Measurements from ENCODE around the gene WWOX. TPM values are rescaled to one million over a fixed set of nuclear protein-coding genes. Genes with fewer than 3 reads are reported as not detected.

WWOX gene
- total and polyA plus RNA-seq, 2 of the 4 experiments (the other 2 are of a cell fraction), result 2.7 to 5.4 TPM

- WGBS, 2 experiments (ENCODE audit: extremely low coverage in 2 of 2, insufficient read length in 1 of 2), result no CpG with 5 or more reads among the region's 5 CpGs
- Histone ChIP-seq H2BK20ac (ENCODE audit: low read depth, low read length) (no peak overlapping the region), H2AFZ (replicated peaks; ENCODE audit: low read length, poor library complexity) (no peak overlapping the region), H3K36me3 (ENCODE audit: control insufficient read depth, insufficient read depth, low read length) (no peaks in the 10 kb centered on the region), H3K27ac (ENCODE audit: insufficient read depth, low read length) (no peak overlapping the region), H3K9ac (ENCODE audit: low read depth, low read length) (no peak overlapping the region), H3K27me3 (ENCODE audit: control insufficient read depth, insufficient read depth, low read length) (no peaks in the 10 kb centered on the region), H3K18ac (ENCODE audit: low read depth, low read length) (no peak overlapping the region), H2BK120ac (ENCODE audit: low read depth, low read length) (no peak overlapping the region), H2BK15ac (ENCODE audit: low read depth, low read length) (no peak overlapping the region), H2AK9ac (replicated peaks; ENCODE audit: low read depth, low read length, poor library complexity) (no peak overlapping the region), H4K91ac (ENCODE audit: insufficient read depth, low read depth, low read length) (no peak overlapping the region), H3K9me3 (ENCODE audit: control insufficient read depth, insufficient read depth, low read length) (peaks cover 21% of the 10 kb centered on the region), H3K4me2 (ENCODE audit: low read depth, low read length) (no peak overlapping the region), H3K4me1 (ENCODE audit: control insufficient read depth, insufficient read depth, low read length) (no peaks in the 10 kb centered on the region), H3K9me1 (ENCODE audit: insufficient read depth, low read length) (no peaks in the 10 kb centered on the region), H4K8ac (ENCODE audit: low read depth in 2 of 2, low read length in 2 of 2) (no peak overlapping the region), H3K4me3 (ENCODE audit: insufficient read depth, low read depth, low read length) (no peak overlapping the region), H2BK5ac (ENCODE audit: low read depth, low read length, poor library complexity, severe bottlenecking) (no peak overlapping the region), H3K14ac (replicated peaks; ENCODE audit: low read depth, low read length) (no peak overlapping the region), H3K79me1 (ENCODE audit: low read depth in 1 of 2, low read length in 2 of 2) (no peaks in the 10 kb centered on the region), H3K23ac (ENCODE audit: low read depth, low read length) (no peak overlapping the region), H3K56ac (ENCODE audit: extremely low read depth, insufficient read depth, low read length) (no peak overlapping the region), H4K5ac (ENCODE audit: low read depth, low read length) (no peak overlapping the region), H4K20me1 (ENCODE audit: insufficient read depth, low read length) (no peaks in the 10 kb centered on the region), H2AK5ac (ENCODE audit: low read depth, low read length) (no peak overlapping the region), H3K4ac (ENCODE audit: low read depth, low read length) (no peak overlapping the region)
- ChIA-PET CTCF (no interaction called here), POLR2A (ENCODE audit: unreplicated experiment) (no interaction called here)
- in situ Hi-C loops (cut with MboI; ENCODE audit: low sequenced_read_pairs) (no loop called here), dilution Hi-C loops (cut with HindIII; ENCODE audit: low sequenced_read_pairs, unreplicated experiment) (no loop called here), intact Hi-C loops (cut with micrococcal nuclease) (no loop called here)
- BruUV-seq (replicated peaks), result no TSS peak
- no peak for TF ChIP-seq POLR2A (IDR thresholded peaks at IDR 0.05; ENCODE audit: low read depth, low read length)
- no peak for TF ChIP-seq RFX5 (IDR thresholded peaks at IDR 0.05; ENCODE audit: low read depth, low read length)
- TF ChIP-seq, protein P1, sequence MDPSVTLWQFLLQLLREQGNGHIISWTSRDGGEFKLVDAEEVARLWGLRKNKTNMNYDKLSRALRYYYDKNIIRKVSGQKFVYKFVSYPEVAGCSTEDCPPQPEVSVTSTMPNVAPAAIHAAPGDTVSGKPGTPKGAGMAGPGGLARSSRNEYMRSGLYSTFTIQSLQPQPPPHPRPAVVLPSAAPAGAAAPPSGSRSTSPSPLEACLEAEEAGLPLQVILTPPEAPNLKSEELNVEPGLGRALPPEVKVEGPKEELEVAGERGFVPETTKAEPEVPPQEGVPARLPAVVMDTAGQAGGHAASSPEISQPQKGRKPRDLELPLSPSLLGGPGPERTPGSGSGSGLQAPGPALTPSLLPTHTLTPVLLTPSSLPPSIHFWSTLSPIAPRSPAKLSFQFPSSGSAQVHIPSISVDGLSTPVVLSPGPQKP (IDR thresholded peaks at IDR 0.05; ENCODE audit: borderline replicate concordance, low read depth, low read length), result no peak
- no peak for TF ChIP-seq MAFK (IDR thresholded peaks at IDR 0.05; ENCODE audit: low read depth, low read length)
- no peak for TF ChIP-seq RAD21 (IDR thresholded peaks at IDR 0.05; ENCODE audit: low read length)
- TF ChIP-seq MAZ (IDR thresholded peaks at IDR 0.05; ENCODE audit: borderline replicate concordance, low read depth, low read length), result no peak
- no peak for TF ChIP-seq NFE2L2 (IDR thresholded peaks at IDR 0.05; ENCODE audit: low read depth, low read length)
- TF ChIP-seq, protein P2, sequence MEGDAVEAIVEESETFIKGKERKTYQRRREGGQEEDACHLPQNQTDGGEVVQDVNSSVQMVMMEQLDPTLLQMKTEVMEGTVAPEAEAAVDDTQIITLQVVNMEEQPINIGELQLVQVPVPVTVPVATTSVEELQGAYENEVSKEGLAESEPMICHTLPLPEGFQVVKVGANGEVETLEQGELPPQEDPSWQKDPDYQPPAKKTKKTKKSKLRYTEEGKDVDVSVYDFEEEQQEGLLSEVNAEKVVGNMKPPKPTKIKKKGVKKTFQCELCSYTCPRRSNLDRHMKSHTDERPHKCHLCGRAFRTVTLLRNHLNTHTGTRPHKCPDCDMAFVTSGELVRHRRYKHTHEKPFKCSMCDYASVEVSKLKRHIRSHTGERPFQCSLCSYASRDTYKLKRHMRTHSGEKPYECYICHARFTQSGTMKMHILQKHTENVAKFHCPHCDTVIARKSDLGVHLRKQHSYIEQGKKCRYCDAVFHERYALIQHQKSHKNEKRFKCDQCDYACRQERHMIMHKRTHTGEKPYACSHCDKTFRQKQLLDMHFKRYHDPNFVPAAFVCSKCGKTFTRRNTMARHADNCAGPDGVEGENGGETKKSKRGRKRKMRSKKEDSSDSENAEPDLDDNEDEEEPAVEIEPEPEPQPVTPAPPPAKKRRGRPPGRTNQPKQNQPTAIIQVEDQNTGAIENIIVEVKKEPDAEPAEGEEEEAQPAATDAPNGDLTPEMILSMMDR (conservative IDR thresholded peaks at IDR 0.05; ENCODE audit: low read depth, low read length), result no peak
- TF ChIP-seq SMC3 (IDR thresholded peaks at IDR 0.05; ENCODE audit: low read depth, low read length), result no peak
- TF ChIP-seq BHLHE40 (IDR thresholded peaks at IDR 0.05; ENCODE audit: low read depth, low read length), result no peak
- TF ChIP-seq, protein P3, sequence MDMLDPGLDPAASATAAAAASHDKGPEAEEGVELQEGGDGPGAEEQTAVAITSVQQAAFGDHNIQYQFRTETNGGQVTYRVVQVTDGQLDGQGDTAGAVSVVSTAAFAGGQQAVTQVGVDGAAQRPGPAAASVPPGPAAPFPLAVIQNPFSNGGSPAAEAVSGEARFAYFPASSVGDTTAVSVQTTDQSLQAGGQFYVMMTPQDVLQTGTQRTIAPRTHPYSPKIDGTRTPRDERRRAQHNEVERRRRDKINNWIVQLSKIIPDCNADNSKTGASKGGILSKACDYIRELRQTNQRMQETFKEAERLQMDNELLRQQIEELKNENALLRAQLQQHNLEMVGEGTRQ (IDR thresholded peaks at IDR 0.05; ENCODE audit: low read depth, low read length), result no peak
- no peak for TF ChIP-seq MXI1 (IDR thresholded peaks at IDR 0.05; ENCODE audit: borderline replicate concordance, low read depth, low read length)
- no peak for TF ChIP-seq CEBPB (IDR thresholded peaks at IDR 0.05; ENCODE audit: low read depth, low read length)
- no peak for TF ChIP-seq CHD1 (IDR thresholded peaks at IDR 0.05; ENCODE audit: low read depth, low read length)
- no peak for TF ChIP-seq RCOR1 (IDR thresholded peaks at IDR 0.05; ENCODE audit: insufficient replicate concordance, low read length)
- no peak for TF ChIP-seq FOS (IDR thresholded peaks at IDR 0.05; ENCODE audit: low read depth, low read length)
- no peak for DNase-seq
- ATAC-seq (ENCODE audit: low read depth), result no peak
Measured at GRCh38 chr16:78838276-78838675, 738.8 kb downstream of the WWOX start.
